K562 (cell line): ENCODE data around the gene PRXL2B.
A peak's percentile ranks its signal among the peaks of the same experiment; 100 is the strongest.

ENCODE experiments used
- CTCF ChIP-seq, 3 experiments: IDR thresholded peaks in 2 of 3; conservative IDR thresholded peaks in 1 of 3; 2 replicates each; pipeline ENCODE4 v1.5.1; 2011 to 2012; ENCODE audit warnings: low read length in 3 of 3, mild to moderate bottlenecking in 3 of 3, control low read depth in 2 of 3, improper control_type of control experiment in 1 of 3, inconsistent platforms in 1 of 3, low read depth in 1 of 3, mixed read lengths in 1 of 3, moderate library complexity in 1 of 3; ENCODE audit not compliant: insufficient read depth in 2 of 3
- FOXJ2 ChIP-seq: fragments of 200-800 bp; sonication (Bioruptor generic); IDR thresholded peaks from 2 replicates; pipeline ENCODE4 v1.6.1; 2016; ENCODE audit warnings: missing genetic modification characterization, missing compliant biosample characterization
- NFIC ChIP-seq: fragments of 450-650 bp; IDR thresholded peaks from 2 replicates; pipeline ENCODE4 v1.6.1; 2017; ENCODE audit warnings: mild to moderate bottlenecking, inconsistent platforms
- REST ChIP-seq, 2 experiments: fragments of 450-650 bp; formaldehyde crosslinking in 1 of 2; IDR thresholded peaks; 2 replicates each; pipeline versions ENCODE4 v1.4.0 to v1.6.1; 2014 to 2020; ENCODE audit warnings: mild to moderate bottlenecking in 2 of 2, borderline replicate concordance in 1 of 2, low read depth in 1 of 2
- TF ChIP-seq, protein P1 (sequence below): sonication (generic); formaldehyde crosslinking; IDR thresholded peaks from 2 replicates; pipeline ENCODE4 v1.8.1; 2022; ENCODE audit warnings: missing genetic modification reagents

GRCh38 chr1:2586154-2587070 is at the start of gene PRXL2B:
- TF ChIP-seq, protein P1, sequence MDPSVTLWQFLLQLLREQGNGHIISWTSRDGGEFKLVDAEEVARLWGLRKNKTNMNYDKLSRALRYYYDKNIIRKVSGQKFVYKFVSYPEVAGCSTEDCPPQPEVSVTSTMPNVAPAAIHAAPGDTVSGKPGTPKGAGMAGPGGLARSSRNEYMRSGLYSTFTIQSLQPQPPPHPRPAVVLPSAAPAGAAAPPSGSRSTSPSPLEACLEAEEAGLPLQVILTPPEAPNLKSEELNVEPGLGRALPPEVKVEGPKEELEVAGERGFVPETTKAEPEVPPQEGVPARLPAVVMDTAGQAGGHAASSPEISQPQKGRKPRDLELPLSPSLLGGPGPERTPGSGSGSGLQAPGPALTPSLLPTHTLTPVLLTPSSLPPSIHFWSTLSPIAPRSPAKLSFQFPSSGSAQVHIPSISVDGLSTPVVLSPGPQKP (CRISPR knock-in tag) = no peak
- TF ChIP-seq FOXJ2 (tag) (no peak), CTCF (IDR thresholded peaks at IDR 0.05 in 2 of 3, conservative IDR thresholded peaks at IDR 0.05 in 1 of 3; ENCODE audit: insufficient read depth in 2 of 3, low read depth in 1 of 3, low read length in 3 of 3) (no peak), NFIC (peak; percentile 87), REST (IDR thresholded peaks at IDR 0.05; ENCODE audit: borderline replicate concordance) (peak; percentile 87), REST (CRISPR knock-in tag; IDR thresholded peaks at IDR 0.05; ENCODE audit: low read depth) (peak; percentile 87; the same call in 1 of the 2 replicates)
